Ovary (tissue), 9 donors: Measurements from ENCODE around the gene WDR73. TPM values are rescaled to one million over a fixed set of nuclear protein-coding genes. Genes with fewer than 3 reads are reported as not detected.

Experiments
- DNase-seq, 5 donors: peaks; one replicate each; pipeline ENCODE4 v3.0.0-alpha.2; 2019 to 2020
- H3K27ac ChIP-seq, 2 donors: fragments of 200-600 bp; one replicate each; pipeline versions ENCODE4 v1.5.1 to v1.8.0; 2019 to 2022
- H3K27me3 ChIP-seq: fragments of 200-600 bp; one replicate; pipeline ENCODE4 v1.8.0; 2022
- H3K36me3 ChIP-seq: fragments of 200-600 bp; sonication (generic); one replicate; pipeline ENCODE4 v1.5.1; 2019
- H3K4me1 ChIP-seq: one replicate; pipeline ENCODE4 v1.8.1; 2013; ENCODE audit warnings: mild to moderate bottlenecking, moderate library complexity; ENCODE audit not compliant: insufficient read depth
- H3K4me3 ChIP-seq: fragments of 200-600 bp; sonication (generic); one replicate; pipeline ENCODE4 v1.5.1; 2017
- H3K9me3 ChIP-seq, 2 donors: fragments of 200-600 bp in 1 of 2; sonication (generic) in 1 of 2; one replicate each; pipeline versions ENCODE4 v1.5.1 to v1.8.1; 2013 to 2019; ENCODE audit warnings: mild to moderate bottlenecking in 1 of 2, moderate library complexity in 1 of 2
- EP300 ChIP-seq: sonication (generic); formaldehyde crosslinking; IDR thresholded peaks from one replicate; pipeline ENCODE4 v1.6.1; 2017; ENCODE audit warnings: antibody characterized with exemption
- POLR2A ChIP-seq: fragments of 450-650 bp; IDR thresholded peaks from one replicate; pipeline ENCODE4 v1.6.1; 2017; ENCODE audit warnings: antibody characterized with exemption, mild to moderate bottlenecking, moderate library complexity
- WGBS, 3 donors: extraction: QIAGEN DNeasy Blood & Tissue Kit in 1 of 3; methylation state at CpG; one replicate each; pipeline versions ENCODE4 v1.1.5 to v1.1.7; 2013 to 2017; 5-methylcytosine and 5-hydroxymethylcytosine counted together
- intact Hi-C, 4 donors: fragments of 100-400 bp; cut with DNase I; formaldehyde crosslinking; loops; one replicate each; pipeline versions ENCODE4 v1.11.0 to v1.15.1; 2022 to 2023
- polyA plus RNA-seq, 2 donors: library from polyadenylated mRNA; stranded (reverse); fragments of 200-250 nt in 1 of 2; fragments of 350-450 nt in 1 of 2; fragmentation: Illumina TruSeq in 1 of 2; extraction: RNeasy Lipid Tissue Mini Kit (QIAGEN cat#74804) in 1 of 2; gene quantifications; one replicate each; pipeline ENCODE4 v1.2.3, GENCODE V29; 2013 to 2014
- total RNA-seq, 7 donors: library from RNA; depleted of rRNA in 2 of 7; stranded (reverse); fragments of >200 nt in 2 of 7; fragmentation: NEBNext Ultra II Directional in 3 of 7; extraction: Animal tissue kit (Norgen Biotek cat#: 25700) in 3 of 7; gene quantifications; one replicate each; pipeline versions ENCODE4 v1.1.0 to v1.2.4, GENCODE V29; 2016 to 2023
- TF ChIP-seq, protein P1 (sequence below), 3 donors: fragments of 450-650 bp in 2 of 3; fragments of 200-600 bp in 1 of 3; IDR thresholded peaks; one replicate each; pipeline versions ENCODE4 v1.5.1 to v1.8.0; 2016 to 2022; ENCODE audit warnings: antibody characterized with exemption in 3 of 3, mild to moderate bottlenecking in 1 of 3
- donor health status: DM: no; HTN: no; CAD: no; lungs with moderate emphysema.
- donor health status: DM: no; HTN: no; CAD: no.
- donor health status: Bipolar disorder and iron deficiency.
- donor health status: DM: yes; HTN: yes; CAD: no.
- donor health status: DM: no; HTN: no; CAD: no.
- donor health status: DM: yes; HTN: yes; CAD: no.

The WDR73 gene
- total and polyA plus RNA-seq, 9 donors, result 18.8 to 36.1 (median 22.4) TPM

DNA sequence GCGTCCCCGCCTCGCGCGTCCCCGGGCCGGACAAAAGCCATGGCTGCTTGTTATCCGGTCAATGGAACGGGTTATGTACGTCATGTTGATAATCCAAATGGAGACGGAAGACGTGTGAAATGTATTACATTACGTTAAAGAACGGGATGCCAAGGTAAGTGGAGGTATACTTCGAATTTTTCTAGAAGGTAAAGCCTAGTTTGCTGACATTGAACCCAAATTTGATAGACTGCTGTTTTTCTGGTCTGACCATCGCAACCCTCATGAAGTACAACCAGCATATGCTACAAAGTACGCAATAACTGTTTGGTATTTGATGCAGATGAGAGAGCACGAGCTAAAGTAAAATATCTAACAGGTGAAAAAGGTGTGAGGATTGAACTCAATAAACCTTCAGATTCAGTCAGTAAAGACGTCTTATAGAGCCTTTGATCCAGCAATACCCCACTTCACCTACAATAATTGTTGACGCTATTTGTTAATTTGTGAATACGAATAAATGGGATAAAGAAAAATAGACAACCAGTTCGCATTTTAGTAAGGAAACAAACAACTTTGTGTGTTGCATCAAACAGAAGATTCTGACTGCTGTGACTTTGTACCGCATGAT, 19.8 kb downstream of the WDR73 start:
- Histone ChIP-seq H3K36me3 (no peaks in the 10 kb centered on the region), H3K9me3 (no peaks in the 10 kb centered on the region), H3K27ac (peak overlapping the region; percentile 86 to 91), H3K4me3 (peak overlapping the region; percentile 76), H3K4me1 (peaks cover 17% of the 10 kb centered on the region), H3K27me3 (no peaks in the 10 kb centered on the region)
- intact Hi-C loops, result no loop called here
- TF ChIP-seq, protein P1, sequence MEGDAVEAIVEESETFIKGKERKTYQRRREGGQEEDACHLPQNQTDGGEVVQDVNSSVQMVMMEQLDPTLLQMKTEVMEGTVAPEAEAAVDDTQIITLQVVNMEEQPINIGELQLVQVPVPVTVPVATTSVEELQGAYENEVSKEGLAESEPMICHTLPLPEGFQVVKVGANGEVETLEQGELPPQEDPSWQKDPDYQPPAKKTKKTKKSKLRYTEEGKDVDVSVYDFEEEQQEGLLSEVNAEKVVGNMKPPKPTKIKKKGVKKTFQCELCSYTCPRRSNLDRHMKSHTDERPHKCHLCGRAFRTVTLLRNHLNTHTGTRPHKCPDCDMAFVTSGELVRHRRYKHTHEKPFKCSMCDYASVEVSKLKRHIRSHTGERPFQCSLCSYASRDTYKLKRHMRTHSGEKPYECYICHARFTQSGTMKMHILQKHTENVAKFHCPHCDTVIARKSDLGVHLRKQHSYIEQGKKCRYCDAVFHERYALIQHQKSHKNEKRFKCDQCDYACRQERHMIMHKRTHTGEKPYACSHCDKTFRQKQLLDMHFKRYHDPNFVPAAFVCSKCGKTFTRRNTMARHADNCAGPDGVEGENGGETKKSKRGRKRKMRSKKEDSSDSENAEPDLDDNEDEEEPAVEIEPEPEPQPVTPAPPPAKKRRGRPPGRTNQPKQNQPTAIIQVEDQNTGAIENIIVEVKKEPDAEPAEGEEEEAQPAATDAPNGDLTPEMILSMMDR (IDR thresholded peaks at IDR 0.05), result no peak
- TF ChIP-seq EP300 (no peak), POLR2A (no peak)
- WGBS, 3 donors, result 33 to 35% (median 33%) methylated on average over 23 of the region's 23 CpGs
- DNase-seq, result no peak

DNA sequence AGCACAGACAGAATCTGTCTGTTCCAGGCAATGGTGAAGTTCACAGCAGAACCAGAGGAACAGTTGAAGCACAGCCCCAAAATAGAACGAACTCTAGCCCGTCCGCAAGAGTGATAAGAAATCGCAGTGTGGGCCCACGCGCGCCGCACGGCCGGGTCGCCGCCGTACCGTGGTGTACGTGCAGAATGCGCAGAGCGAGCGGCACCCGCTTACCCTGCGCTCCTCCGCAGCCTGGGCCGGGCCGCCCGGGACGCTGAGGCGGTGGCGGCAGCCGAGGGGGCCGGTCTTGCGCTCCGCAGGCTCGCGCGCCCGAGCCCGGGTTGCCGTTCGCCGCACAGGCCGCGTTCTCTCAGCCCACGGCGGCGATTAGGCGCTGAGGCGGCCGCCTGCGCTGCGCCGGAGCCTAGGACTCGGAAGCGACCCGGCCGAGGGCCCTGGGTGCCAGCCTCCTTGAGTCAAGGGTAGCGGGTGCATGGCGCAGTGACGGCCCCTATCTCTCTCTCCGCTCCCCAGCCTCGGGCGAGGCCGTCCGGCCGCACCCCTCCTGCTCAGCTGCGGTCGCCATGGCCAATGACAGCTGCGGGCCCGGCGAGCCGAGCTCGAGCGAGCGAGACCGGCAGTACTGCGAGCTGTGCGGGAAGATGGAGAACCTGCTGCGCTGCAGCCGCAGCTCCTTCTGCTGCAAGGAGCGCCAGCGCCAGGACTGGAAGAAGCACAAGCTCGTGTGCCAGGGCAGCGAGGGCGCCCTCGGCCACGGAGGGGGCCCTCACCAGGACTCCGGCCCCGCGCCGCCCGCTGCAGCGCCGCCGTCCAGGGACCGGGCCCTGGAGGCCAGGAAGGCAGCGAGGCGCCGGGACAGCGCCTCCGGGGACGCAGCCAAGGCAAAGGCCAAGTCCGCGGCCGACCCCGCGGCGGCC, 20.5 kb downstream of the WDR73 start:
- no peaks in the 10 kb centered on the region for H3K9me3 ChIP-seq
- TF ChIP-seq EP300 (no peak), POLR2A (peak; percentile 9)
- TF ChIP-seq, protein P1 (IDR thresholded peaks at IDR 0.05), result no peak
- peak overlapping the region; percentile 76 for H3K4me3 ChIP-seq
- WGBS, 3 donors, result 0% methylated on average over 16 to 105 of the region's 105 CpGs
- peak; percentile 59 to 78 (median 62) for DNase-seq
- H3K27ac ChIP-seq, result peak overlapping the region; percentile 86 to 91
- intact Hi-C loops, result no loop called here
- H3K36me3 ChIP-seq, result no peaks in the 10 kb centered on the region
- H3K4me1 ChIP-seq, result peaks cover 17% of the 10 kb centered on the region
- H3K27me3 ChIP-seq, result no peaks in the 10 kb centered on the region

DNA sequence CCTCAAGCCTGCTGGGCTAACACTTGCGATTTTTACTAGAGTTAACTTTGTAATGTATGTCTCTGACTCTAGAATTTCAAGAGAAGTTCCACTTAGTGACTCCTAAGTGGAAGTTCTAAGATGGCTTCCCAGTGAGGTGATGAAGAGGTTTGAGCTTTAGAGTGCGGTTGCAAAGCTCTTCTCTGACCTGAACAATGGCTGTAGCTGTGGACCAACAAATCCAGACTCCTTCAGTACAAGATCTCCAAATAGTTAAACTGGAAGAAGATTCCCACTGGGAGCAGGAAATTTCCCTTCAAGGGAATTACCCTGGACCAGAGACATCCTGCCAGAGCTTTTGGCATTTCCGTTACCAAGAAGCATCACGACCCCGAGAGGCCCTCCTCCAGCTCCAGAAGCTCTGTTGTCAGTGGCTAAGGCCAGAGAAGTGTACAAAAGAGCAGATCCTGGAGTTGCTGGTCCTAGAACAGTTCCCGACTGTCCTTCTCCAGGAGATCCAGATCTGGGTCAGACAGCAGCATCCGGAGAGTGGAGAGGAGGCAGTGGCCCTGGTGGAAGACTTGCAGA, 22.3 kb downstream of the WDR73 start:
- intact Hi-C loops, result no loop called here

DNA sequence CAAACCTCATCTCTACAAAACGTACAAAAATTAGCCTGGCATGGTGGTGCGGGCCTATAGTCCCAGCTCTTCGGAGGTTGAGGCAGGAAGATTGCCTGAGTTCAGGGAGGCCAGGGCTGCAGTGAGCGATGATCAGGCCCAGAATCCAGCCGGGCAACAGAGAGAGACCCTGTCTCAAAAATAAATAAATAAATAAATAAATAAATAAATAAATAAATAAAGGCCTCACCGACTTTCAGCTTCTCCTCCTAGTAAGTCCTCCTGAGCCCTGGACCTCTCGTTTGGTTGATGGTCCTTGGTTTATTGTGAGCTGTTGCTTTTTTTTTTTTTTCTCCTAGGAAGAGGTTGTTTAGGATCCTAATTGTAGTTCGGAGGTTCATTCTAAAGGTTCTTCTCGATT, 25.1 kb downstream of the WDR73 start:
- no peak for DNase-seq
- Histone ChIP-seq H3K27ac (no peak overlapping the region), H3K27me3 (no peaks in the 10 kb centered on the region), H3K4me1 (peaks cover 14% of the 10 kb centered on the region), H3K36me3 (no peaks in the 10 kb centered on the region), H3K4me3 (no peak overlapping the region), H3K9me3 (no peaks in the 10 kb centered on the region)
- 86 to 90% (median 88%) methylated on average over 9 of the region's 9 CpGs for WGBS, 3 donors
- intact Hi-C loops, result no loop called here
- no peak for TF ChIP-seq POLR2A
- no peak for TF ChIP-seq EP300
- TF ChIP-seq, protein P1 (IDR thresholded peaks at IDR 0.05), result no peak

More for the DNA sequence above, 22.3 kb downstream of the WDR73 start:
- TF ChIP-seq EP300, result no peak
- no peaks in the 10 kb centered on the region for H3K36me3 ChIP-seq
- DNase-seq, result no peak
- no peaks in the 10 kb centered on the region for H3K27me3 ChIP-seq
- H3K4me3 ChIP-seq, result peak overlapping the region; percentile 76
- H3K27ac ChIP-seq, result peak overlapping the region; percentile 35 to 63
- 30 to 36% (median 31%) methylated on average over 7 of the region's 7 CpGs for WGBS, 3 donors
- H3K9me3 ChIP-seq, result no peaks in the 10 kb centered on the region
- H3K4me1 ChIP-seq, result peaks cover 17% of the 10 kb centered on the region
